Activated naive CD8-positive, alpha-beta T cell treated with anti-CD3 and anti-CD28 coated beads, Interleukin-2, amount 10 ng/mL, durations not matched to agents 7 days and 5 days (primary cell): ENCODE measurements around the gene PURB. TPM values are rescaled to one million over a fixed set of nuclear protein-coding genes. Genes with fewer than 3 reads are reported as not detected.
"Not testable (repeated sequence)": the region's sequence is repeated elsewhere in the genome, so short reads cannot be mapped to it uniquely, and the experiment has no call there.

Experiments
- ATAC-seq: fragments of 150-1000 bp; cut with Tn5 transposase; one replicate; pipeline ENCODE4 v1.10.0; 2021; ENCODE audit warnings: low read depth, moderate library complexity
- POLR2A ChIA-PET: fragments of 350-600 bp; sonication (Branson Sonifier 250); formaldehyde crosslinking; loops from one replicate; lab custom pipeline; 2021; ENCODE audit warnings: antibody characterized with exemption; lab: Charles Lee
- DNase-seq: peaks from one replicate; pipeline ENCODE4 v3.0.0; 2021
- H3K27ac Mint-ChIP-seq: one replicate; pipeline ENCODE4 v1.8.0; 2022; ENCODE audit warnings: mild to moderate bottlenecking, mixed read lengths
- H3K27me3 Mint-ChIP-seq: one replicate; pipeline ENCODE4 v1.8.0; 2022; ENCODE audit warnings: mild to moderate bottlenecking, moderate library complexity, mixed read lengths
- H3K36me3 Mint-ChIP-seq: one replicate; pipeline ENCODE4 v1.8.0; 2021; ENCODE audit warnings: mild to moderate bottlenecking, mixed read lengths
- H3K4me1 Mint-ChIP-seq: one replicate; pipeline ENCODE4 v1.8.0; 2021; ENCODE audit warnings: mixed read lengths
- H3K4me3 Mint-ChIP-seq: one replicate; pipeline ENCODE4 v1.8.0; 2022; ENCODE audit warnings: mild to moderate bottlenecking, moderate library complexity, mixed read lengths
- H3K9me3 Mint-ChIP-seq: one replicate; pipeline ENCODE4 v1.8.0; 2021; ENCODE audit warnings: mixed read lengths
- total RNA-seq, 2 experiments: library from RNA; stranded (reverse); gene quantifications; one replicate each; pipeline ENCODE4 v1.2.3, GENCODE V29; 2021

PURB gene
- total RNA-seq, 2 experiments from 2014 or later, result 34.8 to 35.6 TPM

- DNase-seq (peak; percentile 73), ATAC-seq (peak; percentile 12)
- POLR2A ChIA-PET, result interaction anchor here (0.6 to 5.6 kb wide), 32 partner anchors 9 to 311 kb away, joined by 3 to 98 read pairs (median 6); partner anchors contain the start of genes CCM2, DDX56, H2AZ2 and MYO1G
- H3K27ac Mint-ChIP-seq, result peak overlapping the region; percentile 93
- H3K4me1 Mint-ChIP-seq, result peaks cover 58% of the 10 kb centered on the region
- H3K27me3 Mint-ChIP-seq, result no peaks in the 10 kb centered on the region
- H3K4me3 Mint-ChIP-seq, result peak overlapping the region; percentile 91
- no peaks in the 10 kb centered on the region for H3K9me3 Mint-ChIP-seq
- H3K36me3 Mint-ChIP-seq, result peaks cover 29% of the 10 kb centered on the region
Measured at GRCh38 chr7:44884621-44885393, 523 bp downstream of the PURB start.

- Mint-ChIP-seq H3K36me3 (peaks cover 32% of the 10 kb centered on the region), H3K27me3 (no peaks in the 10 kb centered on the region), H3K4me3 (peak overlapping the region; percentile 91), H3K4me1 (peaks cover 60% of the 10 kb centered on the region), H3K27ac (peak overlapping the region; percentile 93), H3K9me3 (no peaks in the 10 kb centered on the region)
- no peak for DNase-seq
- ATAC-seq, result no peak
- POLR2A ChIA-PET, result interaction anchor here (0.9 to 5.6 kb wide), 23 partner anchors 8 to 302 kb away, joined by 3 to 98 read pairs (median 8); partner anchors contain the start of genes CCM2, H2AZ2, MYO1G and OGDH
Measured at GRCh38 chr7:44883961-44884620, 1.2 kb downstream of the PURB start.

- peak overlapping the region; percentile 91 for H3K4me3 Mint-ChIP-seq
- H3K27ac Mint-ChIP-seq, result peak overlapping the region; percentile 63
- POLR2A ChIA-PET, result interaction anchor here (1.4 to 4.0 kb wide), 5 partner anchors 25 to 227 kb away, joined by 3 to 27 read pairs (median 16); partner anchors contain the start of gene H2AZ2
- no peaks in the 10 kb centered on the region for H3K9me3 Mint-ChIP-seq
- H3K4me1 Mint-ChIP-seq, result peaks cover 61% of the 10 kb centered on the region
- DNase-seq (no peak), ATAC-seq (no peak)
- peaks cover 39% of the 10 kb centered on the region for H3K36me3 Mint-ChIP-seq
- no peaks in the 10 kb centered on the region for H3K27me3 Mint-ChIP-seq
Measured at GRCh38 chr7:44882899-44883298, 2.4 kb downstream of the PURB start.

GRCh38 chr7:44881610-44882009, 3.7 kb downstream of the PURB start:
- Mint-ChIP-seq H3K36me3 (peaks cover 49% of the 10 kb centered on the region), H3K4me3 (peak overlapping the region; percentile 83), H3K27me3 (no peaks in the 10 kb centered on the region), H3K9me3 (no peaks in the 10 kb centered on the region), H3K4me1 (peaks cover 55% of the 10 kb centered on the region), H3K27ac (peak overlapping the region; percentile 65)
- no peak for ATAC-seq
- POLR2A ChIA-PET, result interaction anchor here (0.6 to 4.0 kb wide), 11 partner anchors 9 to 99 kb away, joined by 3 to 27 read pairs (median 3); partner anchors contain the start of genes H2AZ2 and MYO1G
- no peak for DNase-seq

- Mint-ChIP-seq H3K27me3 (no peaks in the 10 kb centered on the region), H3K27ac (peak overlapping the region; percentile 63), H3K4me1 (peaks cover 54% of the 10 kb centered on the region), H3K9me3 (no peaks in the 10 kb centered on the region), H3K36me3 (peaks cover 49% of the 10 kb centered on the region), H3K4me3 (peak overlapping the region; percentile 83)
- POLR2A ChIA-PET, result interaction anchor here (0.8 to 4.0 kb wide), 9 partner anchors 11 to 100 kb away, joined by 3 to 27 read pairs (median 3); partner anchors contain the start of genes H2AZ2 and MYO1G
- no peak for ATAC-seq
- no peak for DNase-seq
Measured at GRCh38 chr7:44881066-44881600, 4.2 kb downstream of the PURB start.

- DNase-seq (no peak), ATAC-seq (no peak)
- Mint-ChIP-seq H3K4me3 (peak overlapping the region; percentile 83), H3K9me3 (no peaks in the 10 kb centered on the region), H3K4me1 (peaks cover 50% of the 10 kb centered on the region), H3K36me3 (peaks cover 49% of the 10 kb centered on the region), H3K27ac (peak overlapping the region; percentile 63), H3K27me3 (no peaks in the 10 kb centered on the region)
- POLR2A ChIA-PET, result interaction anchor here (0.5 to 4.0 kb wide), 7 partner anchors 23 to 194 kb away, joined by 3 to 27 read pairs (median 11); partner anchors contain the start of genes H2AZ2 and MYO1G
Measured at GRCh38 chr7:44880317-44881018, 4.9 kb downstream of the PURB start.

GRCh38 chr7:44876393-44876792, 8.9 kb downstream of the PURB start:
- Mint-ChIP-seq H3K36me3 (peaks cover 37% of the 10 kb centered on the region), H3K4me3 (no peak overlapping the region), H3K27me3 (peaks cover 2% of the 10 kb centered on the region), H3K9me3 (peaks cover 6% of the 10 kb centered on the region), H3K4me1 (peaks cover 26% of the 10 kb centered on the region), H3K27ac (no peak overlapping the region)
- POLR2A ChIA-PET, result interaction anchor here (2.3 kb wide), 1 partner anchor 9 kb away, joined by 11 read pairs; the partner anchor contains the start of gene PURB
- DNase-seq (no peak), ATAC-seq (no peak)

- DNase-seq (no peak), ATAC-seq (no peak)
- Mint-ChIP-seq H3K4me3 (no peak overlapping the region), H3K27me3 (peaks cover 2% of the 10 kb centered on the region), H3K9me3 (peaks cover 8% of the 10 kb centered on the region), H3K36me3 (peaks cover 28% of the 10 kb centered on the region), H3K27ac (no peak overlapping the region), H3K4me1 (peaks cover 16% of the 10 kb centered on the region)
- POLR2A ChIA-PET, result interaction anchor here (0.6 to 2.3 kb wide), 2 partner anchors 10 kb away, joined by 3 to 11 read pairs; partner anchors contain the start of gene PURB
Measured at GRCh38 chr7:44875241-44875640, 10.1 kb downstream of the PURB start.

GRCh38 chr7:44872787-44873186, 12.5 kb downstream of the PURB start:
- POLR2A ChIA-PET, result interaction anchor here (0.9 to 1.6 kb wide), 2 partner anchors 9 to 12 kb away, joined by 3 to 6 read pairs; no protein-coding TSS in a partner anchor
- peaks cover 11% of the 10 kb centered on the region for H3K9me3 Mint-ChIP-seq
- no peak overlapping the region for H3K27ac Mint-ChIP-seq
- peaks cover 2% of the 10 kb centered on the region for H3K27me3 Mint-ChIP-seq
- H3K36me3 Mint-ChIP-seq, result peaks cover 13% of the 10 kb centered on the region
- no peak overlapping the region for H3K4me3 Mint-ChIP-seq
- DNase-seq, result no peak
- H3K4me1 Mint-ChIP-seq, result peaks cover 2% of the 10 kb centered on the region
- no peak for ATAC-seq

- not testable (repeated sequence) for H3K4me3 Mint-ChIP-seq, H3K27ac Mint-ChIP-seq, H3K27me3 Mint-ChIP-seq, H3K36me3 Mint-ChIP-seq, DNase-seq, ATAC-seq, H3K4me1 Mint-ChIP-seq
- POLR2A ChIA-PET, result interaction anchor here (0.9 kb wide), 1 partner anchor 10 kb away, joined by 3 read pairs; no protein-coding TSS in a partner anchor
- peaks cover 11% of the 10 kb centered on the region for H3K9me3 Mint-ChIP-seq
Measured at GRCh38 chr7:44871918-44872317, 13.4 kb downstream of the PURB start.

- H3K4me3 Mint-ChIP-seq, H3K36me3 Mint-ChIP-seq, H3K27me3 Mint-ChIP-seq, POLR2A ChIA-PET, ATAC-seq, H3K27ac Mint-ChIP-seq, DNase-seq, H3K4me1 Mint-ChIP-seq: not testable (repeated sequence)
- H3K9me3 Mint-ChIP-seq, result peaks cover 11% of the 10 kb centered on the region
Measured at GRCh38 chr7:44870780-44871179, 14.6 kb downstream of the PURB start.

GRCh38 chr7:44870336-44870735, 15.0 kb downstream of the PURB start:
- H3K27ac Mint-ChIP-seq, H3K4me3 Mint-ChIP-seq, POLR2A ChIA-PET, DNase-seq, H3K4me1 Mint-ChIP-seq, ATAC-seq, H3K27me3 Mint-ChIP-seq, H3K36me3 Mint-ChIP-seq: not testable (repeated sequence)
- peaks cover 11% of the 10 kb centered on the region for H3K9me3 Mint-ChIP-seq
